Suppressor macrophage (primary cell): ENCODE measurements around the gene CNTNAP1.

ENCODE experiments used
- DNase-seq, 4 experiments: peaks; one replicate each; pipeline ENCODE4 v3.0.0-alpha.2; 2020 to 2022

The CNTNAP1 gene

GRCh38 chr17:42670789-42671657, 11.3 kb upstream of the CNTNAP1 start:
- DNase-seq: peak in 2 of 4 experiments; percentile 23 to 38

- no peak for DNase-seq
Measured at GRCh38 chr17:42672038-42672437, 10.3 kb upstream of the CNTNAP1 start.

GRCh38 chr17:42673266-42673884, 9.0 kb upstream of the CNTNAP1 start:
- DNase-seq: no peak

- DNase-seq: peak in 3 of 4 experiments; percentile 37 to 58 (median 43)
Measured at GRCh38 chr17:42673885-42674754, 8.2 kb upstream of the CNTNAP1 start.

GRCh38 chr17:42674755-42675347, 7.5 kb upstream of the CNTNAP1 start:
- no peak for DNase-seq

- DNase-seq: no peak
Measured at GRCh38 chr17:42675348-42675964, 6.9 kb upstream of the CNTNAP1 start.

- DNase-seq: peak in 3 of 4 experiments; percentile 20 to 52 (median 34)
Measured at GRCh38 chr17:42675965-42676423, 6.3 kb upstream of the CNTNAP1 start.

- DNase-seq: peak in 1 of 4 experiments; percentile 43
Measured at GRCh38 chr17:42676424-42677011, 5.8 kb upstream of the CNTNAP1 start, which contains the start of gene PLEKHH3. Gene PLEKHH3 (minus strand): TSS chr17:42676994. CDS start chr17:42676563, 431 bp downstream.

GRCh38 chr17:42677012-42677857, 5.1 kb upstream of the CNTNAP1 start:
- peak; percentile 99 to 100 (median 100) for DNase-seq

GRCh38 chr17:42677921-42678781, 4.2 kb upstream of the CNTNAP1 start:
- DNase-seq: peak; percentile 87 to 93 (median 91)

GRCh38 chr17:42678951-42679491, 3.3 kb upstream of the CNTNAP1 start:
- peak; percentile 46 to 66 (median 61) for DNase-seq

- DNase-seq: peak; percentile 81 to 94 (median 88)
Measured at GRCh38 chr17:42679492-42680330, 2.6 kb upstream of the CNTNAP1 start.

- DNase-seq: no peak
Measured at GRCh38 chr17:42680331-42680808, 2.0 kb upstream of the CNTNAP1 start.

GRCh38 chr17:42682722-42683403, 532 bp downstream of the CNTNAP1 start:
- peak in 3 of 4 experiments; percentile 35 to 56 (median 42) for DNase-seq

GRCh38 chr17:42683407-42684034, 1.2 kb downstream of the CNTNAP1 start:
- DNase-seq: no peak

GRCh38 chr17:42684929-42685556, 2.7 kb downstream of the CNTNAP1 start:
- no peak for DNase-seq
